GM21786 (cell line): ENCODE results near the gene SPTY2D1.
A peak's percentile ranks its signal among the peaks of the same experiment; 100 is the strongest.
"Not testable (repeated sequence)": the region's sequence is repeated elsewhere in the genome, so short reads cannot be mapped to it uniquely, and the experiment has no call there.

Source experiments
- ATAC-seq: cut with Tn5 transposase; IDR thresholded peaks from one replicate; pipeline ENCODE4 v1.9.1; 2021; ENCODE audit not compliant: unreplicated experiment

The SPTY2D1 gene, protein sequence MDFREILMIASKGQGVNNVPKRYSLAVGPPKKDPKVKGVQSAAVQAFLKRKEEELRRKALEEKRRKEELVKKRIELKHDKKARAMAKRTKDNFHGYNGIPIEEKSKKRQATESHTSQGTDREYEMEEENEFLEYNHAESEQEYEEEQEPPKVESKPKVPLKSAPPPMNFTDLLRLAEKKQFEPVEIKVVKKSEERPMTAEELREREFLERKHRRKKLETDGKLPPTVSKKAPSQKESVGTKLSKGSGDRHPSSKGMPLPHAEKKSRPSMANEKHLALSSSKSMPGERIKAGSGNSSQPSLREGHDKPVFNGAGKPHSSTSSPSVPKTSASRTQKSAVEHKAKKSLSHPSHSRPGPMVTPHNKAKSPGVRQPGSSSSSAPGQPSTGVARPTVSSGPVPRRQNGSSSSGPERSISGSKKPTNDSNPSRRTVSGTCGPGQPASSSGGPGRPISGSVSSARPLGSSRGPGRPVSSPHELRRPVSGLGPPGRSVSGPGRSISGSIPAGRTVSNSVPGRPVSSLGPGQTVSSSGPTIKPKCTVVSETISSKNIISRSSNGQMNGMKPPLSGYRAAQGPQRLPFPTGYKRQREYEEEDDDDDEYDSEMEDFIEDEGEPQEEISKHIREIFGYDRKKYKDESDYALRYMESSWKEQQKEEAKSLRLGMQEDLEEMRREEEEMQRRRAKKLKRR

DNA sequence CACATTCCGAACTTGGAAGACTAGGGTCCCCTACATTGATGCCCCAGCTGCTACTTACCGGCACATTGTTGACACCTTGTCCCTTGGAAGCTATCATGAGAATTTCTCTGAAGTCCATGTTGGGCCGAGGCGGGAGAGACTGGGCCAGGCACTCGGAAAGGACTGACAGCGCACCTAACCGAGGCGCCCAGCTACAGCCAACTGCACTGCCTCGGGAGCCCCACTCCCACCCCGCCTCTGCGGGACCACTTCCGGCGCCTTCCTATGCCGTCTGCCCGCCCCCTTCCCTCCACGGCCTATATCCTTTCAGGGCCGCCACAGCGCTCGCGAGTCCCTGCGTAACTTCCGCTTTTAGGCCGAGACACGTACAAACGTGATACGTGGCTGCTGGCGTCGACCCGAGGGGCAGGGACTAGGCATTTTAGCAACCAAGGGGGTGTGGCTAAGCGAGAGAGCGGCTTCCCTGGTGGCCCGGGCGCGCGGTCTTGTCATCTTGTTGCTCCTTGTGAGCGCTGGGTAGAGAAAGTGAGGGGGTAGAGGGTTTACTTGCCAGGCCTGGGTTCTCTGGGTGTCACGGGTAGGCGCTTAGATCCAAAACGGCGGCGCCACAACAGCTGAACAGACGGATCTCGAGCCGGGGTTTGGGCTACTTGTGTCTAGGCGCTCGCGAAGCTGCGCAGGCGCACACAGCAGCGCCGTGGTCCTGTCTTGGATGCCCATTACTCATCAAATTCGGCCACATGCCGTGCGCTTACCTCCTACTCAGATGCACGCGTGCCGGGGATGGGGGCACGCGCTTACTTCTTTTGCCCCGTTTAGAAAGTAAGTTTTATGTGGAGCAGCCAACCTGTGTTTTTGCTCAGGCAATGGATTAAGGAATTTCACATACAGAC lies at the start of gene SPTY2D1:
Gene SPTY2D1, minus strand, starts transcription at position 203 of the 893 bp plus-strand sequence. Its CDS starts 85 bp downstream, at position 118.
- ATAC-seq = peak; percentile 95

DNA sequence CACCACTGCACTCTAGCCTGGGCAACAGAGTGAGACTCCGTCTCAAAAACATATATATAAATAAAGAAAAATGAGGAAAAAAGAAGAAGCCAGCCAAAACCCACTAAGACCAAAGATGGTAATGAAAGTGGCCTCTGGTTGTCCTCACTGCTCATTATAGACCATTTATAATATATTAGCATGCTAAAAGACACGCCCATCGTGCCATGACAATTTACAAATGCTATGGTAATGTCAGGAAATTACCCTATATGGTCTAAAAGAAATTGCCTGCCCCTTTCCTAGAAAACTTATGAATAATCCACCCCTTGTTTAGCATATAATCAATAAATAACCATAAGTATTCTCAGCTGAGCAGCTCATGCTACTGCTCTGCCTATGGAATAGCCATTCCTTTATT lies 48.3 kb upstream of the SPTY2D1 start:
- no peak for ATAC-seq

- ATAC-seq = not testable (repeated sequence)
Measured at GRCh38 chr11:18681949-18682348, 47.8 kb upstream of the SPTY2D1 start.

DNA sequence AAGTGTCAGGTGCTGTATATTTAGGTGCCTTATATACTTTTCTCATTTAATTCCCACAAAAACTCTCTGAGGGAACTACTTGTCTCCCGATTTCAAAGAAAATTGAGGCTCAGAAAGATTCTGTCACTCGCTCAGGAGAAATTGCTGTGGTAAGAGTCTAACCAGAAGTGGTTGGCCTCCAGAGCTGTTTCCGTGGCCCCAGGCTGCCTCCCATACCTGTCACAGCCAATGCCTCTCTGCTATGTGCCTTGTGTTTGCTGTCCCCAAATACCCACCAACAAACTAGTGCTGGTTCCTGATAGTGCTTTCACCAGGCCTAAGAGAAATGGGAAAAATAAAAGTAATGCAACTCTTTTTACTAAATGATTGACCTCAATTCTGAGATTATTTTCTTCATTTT lies 43.4 kb upstream of the SPTY2D1 start:
- no peak for ATAC-seq

- ATAC-seq = no peak
Measured at GRCh38 chr11:18676803-18677202, 42.7 kb upstream of the SPTY2D1 start.

GRCh38 chr11:18672209-18672608 lies 38.1 kb upstream of the SPTY2D1 start:
- not testable (repeated sequence) for ATAC-seq

GRCh38 chr11:18671246-18671645 lies 37.1 kb upstream of the SPTY2D1 start:
- no peak for ATAC-seq

DNA sequence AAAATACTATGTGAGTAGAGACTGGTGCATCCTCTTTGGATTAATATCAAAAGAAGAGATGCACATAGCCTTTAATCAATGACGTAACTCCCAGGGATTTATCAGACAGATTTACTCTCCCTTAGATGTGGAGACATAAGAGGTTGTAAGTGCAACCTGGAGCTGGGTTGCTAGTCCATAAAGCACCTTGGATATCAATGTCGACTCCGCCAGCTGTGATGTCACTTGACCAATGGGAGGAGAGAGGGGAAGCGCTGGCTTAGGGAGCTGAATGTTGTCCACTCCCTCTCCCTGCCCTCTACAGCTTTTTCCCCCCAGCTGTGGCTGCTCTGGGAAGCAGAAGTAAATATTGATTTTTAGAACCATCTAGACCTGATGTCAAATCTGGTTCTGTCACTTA lies 35.6 kb upstream of the SPTY2D1 start:
- ATAC-seq = no peak

GRCh38 chr11:18669219-18669596 lies 35.1 kb upstream of the SPTY2D1 start:
- ATAC-seq = no peak

- no peak for ATAC-seq
Measured at GRCh38 chr11:18668131-18668530, 34.0 kb upstream of the SPTY2D1 start.

GRCh38 chr11:18665353-18665872 lies 31.3 kb upstream of the SPTY2D1 start:
- not testable (repeated sequence) for ATAC-seq

GRCh38 chr11:18657673-18658072 lies 23.5 kb upstream of the SPTY2D1 start:
- no peak for ATAC-seq

DNA sequence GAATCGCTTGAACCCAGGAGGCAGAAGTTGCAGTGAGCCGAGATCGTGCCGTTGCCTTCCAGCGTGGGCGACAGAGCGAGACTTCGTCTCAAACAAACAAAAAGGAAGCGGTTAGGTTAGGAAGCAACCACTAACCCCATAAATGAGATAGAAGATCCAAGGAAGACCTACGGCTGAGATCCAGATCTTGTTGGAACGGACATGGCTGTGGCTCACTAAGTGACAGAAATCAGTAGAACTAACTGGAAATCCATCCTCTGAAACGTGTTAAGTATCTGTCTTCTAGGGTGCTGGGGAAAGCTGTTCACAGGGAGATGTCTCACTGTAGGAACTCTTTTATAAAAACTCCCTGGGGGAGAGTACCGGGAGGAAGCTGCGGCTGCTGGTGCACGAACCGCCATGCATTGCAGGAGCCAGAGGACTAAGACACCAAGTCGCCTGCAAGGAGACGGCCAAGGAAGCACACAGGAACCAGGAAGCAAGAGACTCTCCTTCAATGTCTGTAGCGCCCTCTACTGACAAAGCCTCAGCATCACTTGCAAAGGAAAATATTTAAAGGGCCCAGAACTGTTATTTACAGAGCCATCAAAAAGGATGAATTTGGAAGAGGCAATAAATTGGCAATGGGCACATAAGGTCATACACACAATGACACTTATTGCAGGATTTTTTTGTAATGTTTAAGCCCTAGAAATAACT lies 16.9 kb upstream of the SPTY2D1 start:
- ATAC-seq = no peak

DNA sequence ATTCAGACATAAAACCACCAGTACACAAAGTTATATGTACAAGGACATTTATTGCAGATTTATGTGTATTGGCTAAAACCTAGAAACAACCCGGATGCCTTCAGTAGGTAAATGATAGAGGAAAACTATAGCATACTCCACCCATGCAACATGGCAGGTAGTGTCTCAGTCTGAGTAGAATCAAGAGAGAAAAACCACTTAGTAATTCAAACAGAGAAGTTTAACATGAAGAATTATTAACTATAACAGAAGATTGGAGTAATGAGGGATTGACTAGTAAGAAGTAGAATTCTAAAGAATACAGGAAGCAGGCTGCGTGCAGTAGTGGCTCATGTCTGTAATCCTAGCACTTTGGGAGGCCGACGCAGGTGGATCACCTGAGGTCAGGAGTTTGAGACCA lies 16.2 kb upstream of the SPTY2D1 start:
- no peak for ATAC-seq

- not testable (repeated sequence) for ATAC-seq
Measured at GRCh38 chr11:18643034-18643433, 8.9 kb upstream of the SPTY2D1 start.

- ATAC-seq = no peak
Measured at GRCh38 chr11:18641677-18642076, 7.5 kb upstream of the SPTY2D1 start.

GRCh38 chr11:18633256-18634139 lies 644 bp downstream of the SPTY2D1 start:
- ATAC-seq = peak; percentile 61

DNA sequence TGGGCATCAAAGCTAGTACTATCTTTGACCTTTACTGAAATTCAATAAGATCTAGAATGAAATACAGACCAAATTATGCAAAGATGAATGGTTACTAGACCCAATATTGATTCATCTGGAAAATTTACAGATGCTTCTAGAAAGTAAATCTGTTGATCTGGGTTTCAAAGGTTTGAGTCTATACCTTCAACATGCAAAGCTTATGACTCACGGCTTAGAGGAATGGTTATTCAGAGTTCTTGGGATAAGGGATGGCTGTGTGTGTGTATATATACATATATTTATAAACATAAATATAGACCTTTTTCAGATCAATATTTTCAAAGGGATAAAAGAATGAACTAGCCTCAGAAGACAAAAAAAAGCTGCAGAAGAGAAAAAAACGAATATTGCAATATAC lies 1.3 kb downstream of the SPTY2D1 start:
- ATAC-seq = no peak

- no peak for ATAC-seq
Measured at GRCh38 chr11:18624161-18624560, 10.0 kb downstream of the SPTY2D1 start.

DNA sequence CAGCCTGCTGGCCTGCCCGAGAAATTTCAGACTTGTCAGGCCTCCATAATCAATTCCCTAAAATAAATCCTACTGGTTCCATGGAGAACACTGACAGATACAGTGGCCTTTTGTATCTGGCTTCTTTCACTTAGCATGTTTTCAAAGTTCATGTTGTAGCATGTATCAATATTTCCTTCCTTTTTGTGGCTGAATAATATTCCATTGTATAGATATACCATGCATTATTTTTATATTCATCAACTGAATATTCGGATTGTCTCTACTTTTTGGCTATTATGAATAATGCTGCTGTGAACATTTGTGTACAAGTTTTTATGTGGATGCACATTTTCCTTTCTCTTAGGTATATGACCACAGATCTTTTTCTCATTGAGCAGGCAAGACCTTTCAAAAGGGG lies 10.4 kb downstream of the SPTY2D1 start:
- no peak for ATAC-seq
